GM21717 (cell line): ENCODE measurements around the gene ABCA1.
A peak's percentile ranks its signal among the peaks of the same experiment; 100 is the strongest.

Source experiments
- ATAC-seq: cut with Tn5 transposase; IDR thresholded peaks from one replicate; pipeline ENCODE4 v1.9.1; 2021; ENCODE audit warnings: mild to moderate bottlenecking, moderate library complexity; ENCODE audit not compliant: unreplicated experiment

Gene ABCA1

GRCh38 chr9:104805441-104805840, 122.5 kb downstream of the ABCA1 start:
- no peak for ATAC-seq

GRCh38 chr9:104802906-104803305, 125.0 kb downstream of the ABCA1 start:
- no peak for ATAC-seq

GRCh38 chr9:104802110-104802509, 125.8 kb downstream of the ABCA1 start:
- no peak for ATAC-seq

GRCh38 chr9:104800068-104800785, 127.7 kb downstream of the ABCA1 start:
- no peak for ATAC-seq

- no peak for ATAC-seq
These were observed 129.6 kb downstream of the ABCA1 start for GRCh38 chr9:104798209-104798995.

- no peak for ATAC-seq
These were observed 132.1 kb downstream of the ABCA1 start for GRCh38 chr9:104795857-104796256.

GRCh38 chr9:104795082-104795481, 132.9 kb downstream of the ABCA1 start:
- no peak for ATAC-seq

GRCh38 chr9:104794070-104794469, 133.9 kb downstream of the ABCA1 start:
- no peak for ATAC-seq

- ATAC-seq = no peak
These were observed 139.7 kb downstream of the ABCA1 start for GRCh38 chr9:104788251-104788650.

GRCh38 chr9:104787306-104788015, 140.5 kb downstream of the ABCA1 start:
- ATAC-seq = no peak

- ATAC-seq = no peak
These were observed 141.7 kb downstream of the ABCA1 start for GRCh38 chr9:104786293-104786692.

- peak; percentile 91 for ATAC-seq
These were observed 143.9 kb downstream of the ABCA1 start for GRCh38 chr9:104784098-104784497.

GRCh38 chr9:104783588-104783987, 144.4 kb downstream of the ABCA1 start:
- ATAC-seq = no peak

GRCh38 chr9:104780796-104781395, 147.1 kb downstream of the ABCA1 start:
- no peak for ATAC-seq

- ATAC-seq = no peak
These were observed 147.9 kb downstream of the ABCA1 start for GRCh38 chr9:104779946-104780535.

- no peak for ATAC-seq
These were observed 148.6 kb downstream of the ABCA1 start for GRCh38 chr9:104779334-104779733.

- ATAC-seq = no peak
These were observed 149.2 kb downstream of the ABCA1 start for GRCh38 chr9:104778802-104779201.

- ATAC-seq = no peak
These were observed 151.2 kb downstream of the ABCA1 start for GRCh38 chr9:104776797-104777196.

GRCh38 chr9:104775976-104776375, 152.0 kb downstream of the ABCA1 start:
- ATAC-seq = no peak

- peak; percentile 86 for ATAC-seq
These were observed 152.4 kb downstream of the ABCA1 start for GRCh38 chr9:104775574-104775936.
